Colonic mucosa (tissue), 4 donors: Measurements from ENCODE around the gene CEP85L. TPM values are rescaled to one million over a fixed set of nuclear protein-coding genes. Genes with fewer than 3 reads are reported as not detected.

ENCODE experiments used
- DNase-seq: peaks from one replicate; pipeline ENCODE4 v3.0.0-alpha.2; 2020
- H3K27ac ChIP-seq: fragments of 200-600 bp; one replicate; pipeline ENCODE4 v1.8.0; 2021
- H3K27me3 ChIP-seq: fragments of 200-600 bp; one replicate; pipeline ENCODE4 v1.8.0; 2021
- H3K36me3 ChIP-seq: fragments of 200-600 bp; one replicate; pipeline ENCODE4 v1.8.0; 2021
- H3K4me1 ChIP-seq: fragments of 200-600 bp; one replicate; pipeline ENCODE4 v1.8.0; 2021; ENCODE audit warnings: mild to moderate bottlenecking
- H3K4me3 ChIP-seq: fragments of 200-600 bp; one replicate; pipeline ENCODE4 v1.8.0; 2021
- H3K9ac ChIP-seq, 2 donors: one replicate each; pipeline ENCODE4 v1.7.0; 2013; ENCODE audit warnings: control low read depth in 2 of 2, low read depth in 2 of 2, low read length in 2 of 2
- H3K9me3 ChIP-seq: fragments of 200-600 bp; one replicate; pipeline ENCODE4 v1.8.0; 2021
- CTCF ChIP-seq: fragments of 200-600 bp; IDR thresholded peaks from one replicate; pipeline ENCODE4 v1.8.0; 2022; ENCODE audit warnings: antibody characterized with exemption, mild to moderate bottlenecking
- intact Hi-C: fragments of 100-400 bp; cut with DNase I; formaldehyde crosslinking; loops from one replicate; pipeline ENCODE4 v1.14.1; 2022
- total RNA-seq, 2 donors: library from RNA; stranded (reverse); fragmentation: NEBNext Ultra II Directional in 1 of 2; extraction: Animal tissue kit (Norgen Biotek cat#: 25700) in 1 of 2; gene quantifications; one replicate each; pipeline ENCODE4 v1.2.1, GENCODE V29; 2021
- donor health status: healthy.
- donor health status: DM: no; HTN: no; CAD: no.
- donor health status: DM: no; HTN: no; CAD: no.

CEP85L gene
- total RNA-seq, 2 donors from 2014 or later, result 2.9 to 3.2 TPM

GRCh38 chr6:118507636-118508035, 143.8 kb downstream of the CEP85L start:
- no peaks in the 10 kb centered on the region for H3K4me1 ChIP-seq
- intact Hi-C loops, result no loop called here
- no peak for DNase-seq

GRCh38 chr6:118506071-118506638, 145.2 kb downstream of the CEP85L start:
- Histone ChIP-seq H3K27me3 (no peaks in the 10 kb centered on the region), H3K9ac (no peak overlapping the region), H3K36me3 (no peaks in the 10 kb centered on the region), H3K9me3 (no peaks in the 10 kb centered on the region), H3K27ac (no peak overlapping the region), H3K4me3 (no peak overlapping the region), H3K4me1 (no peaks in the 10 kb centered on the region)
- DNase-seq, result no peak
- no peak for TF ChIP-seq CTCF
- intact Hi-C loops, result no loop called here

More at GRCh38 chr6:118507636-118508035, 143.8 kb downstream of the CEP85L start:
- no peaks in the 10 kb centered on the region for H3K9me3 ChIP-seq
- no peak overlapping the region for H3K9ac ChIP-seq
- H3K36me3 ChIP-seq, result no peaks in the 10 kb centered on the region
- no peak overlapping the region for H3K27ac ChIP-seq
- no peak for TF ChIP-seq CTCF
- H3K4me3 ChIP-seq, result no peak overlapping the region
- H3K27me3 ChIP-seq, result no peaks in the 10 kb centered on the region

GRCh38 chr6:118505656-118506055, 145.7 kb downstream of the CEP85L start:
- Histone ChIP-seq H3K9ac (no peak overlapping the region), H3K27me3 (no peaks in the 10 kb centered on the region), H3K27ac (no peak overlapping the region), H3K9me3 (no peaks in the 10 kb centered on the region), H3K36me3 (no peaks in the 10 kb centered on the region), H3K4me3 (no peak overlapping the region), H3K4me1 (no peaks in the 10 kb centered on the region)
- DNase-seq, result no peak
- no peak for TF ChIP-seq CTCF
- intact Hi-C loops, result no loop called here

- Histone ChIP-seq H3K36me3 (no peaks in the 10 kb centered on the region), H3K4me1 (no peaks in the 10 kb centered on the region), H3K9me3 (no peaks in the 10 kb centered on the region), H3K9ac (no peak overlapping the region), H3K27me3 (no peaks in the 10 kb centered on the region), H3K27ac (no peak overlapping the region), H3K4me3 (no peak overlapping the region)
- no peak for TF ChIP-seq CTCF
- DNase-seq, result no peak
- intact Hi-C loops, result no loop called here
These were observed 146.8 kb downstream of the CEP85L start for GRCh38 chr6:118504611-118505010.

GRCh38 chr6:118502169-118502568, 149.2 kb downstream of the CEP85L start:
- TF ChIP-seq CTCF, result no peak
- no peak for DNase-seq
- Histone ChIP-seq H3K27ac (no peak overlapping the region), H3K27me3 (no peaks in the 10 kb centered on the region), H3K36me3 (no peaks in the 10 kb centered on the region), H3K4me1 (no peaks in the 10 kb centered on the region), H3K4me3 (no peak overlapping the region), H3K9me3 (no peaks in the 10 kb centered on the region), H3K9ac (no peak overlapping the region)
- intact Hi-C loops, result no loop called here
